ENCODE data around the gene DBNDD2.

- TF ChIP-seq CTCF (IDR thresholded peaks at IDR 0.05) (no peak), POLR2AphosphoS5 (IDR thresholded peaks at IDR 0.05) (peak; percentile 75 to 93 (median 84))
These were observed 40.2 kb downstream of the DBNDD2 start for GRCh38 chr20:45448270-45448669.
